ENCODE data around the gene PLEKHN1.

DNA sequence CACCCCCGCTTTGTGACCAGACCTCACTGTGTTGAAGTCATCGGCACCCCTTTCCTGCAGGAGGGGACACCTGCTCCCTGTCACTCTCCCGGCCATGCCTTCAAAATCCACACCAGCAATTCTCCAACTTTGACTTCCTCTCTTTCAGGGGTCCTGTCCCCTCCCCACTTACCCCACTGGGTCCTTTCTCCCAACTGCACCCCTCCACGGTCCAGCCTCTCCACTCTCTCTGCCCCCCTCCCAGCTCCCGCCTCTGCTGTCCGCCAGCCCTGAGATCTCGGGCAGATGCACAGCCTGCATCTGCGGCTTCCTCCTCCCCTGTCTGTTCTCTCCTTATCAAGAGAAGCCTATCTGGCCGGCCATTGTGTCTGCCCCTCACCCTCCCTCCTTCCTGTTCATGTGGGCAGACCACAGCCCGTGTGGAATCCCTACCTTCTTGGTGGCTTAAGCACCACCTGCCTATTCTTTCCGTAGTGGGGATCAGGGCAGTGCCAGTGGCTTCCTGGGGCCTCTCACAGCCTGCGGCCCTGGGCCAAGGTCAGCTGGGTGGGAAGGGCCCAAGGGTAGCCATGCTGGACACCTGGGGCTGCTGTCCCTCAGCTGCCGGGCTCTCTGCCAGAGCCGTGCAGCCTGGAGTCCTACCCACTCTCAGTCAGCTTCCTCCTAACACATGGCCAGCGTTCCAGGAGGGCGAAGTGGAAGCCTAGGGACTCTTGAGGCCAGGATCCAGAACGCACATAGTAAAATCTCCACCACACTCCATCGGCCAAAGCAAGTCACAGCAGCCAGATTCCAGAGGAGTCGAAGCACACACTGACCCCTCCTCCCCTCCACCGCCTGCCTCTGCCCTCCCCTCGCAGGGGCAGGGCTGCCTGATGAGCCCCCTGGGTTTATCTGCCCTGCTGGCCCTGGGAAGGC, 38.8 kb downstream of the PLEKHN1 start:
- no peak for TF ChIP-seq SUZ12 (IDR thresholded peaks at IDR 0.05; ENCODE audit: extremely low read depth, insufficient read depth, insufficient read length)
- no peak for TF ChIP-seq ZNF274 (IDR thresholded peaks at IDR 0.05; ENCODE audit: low read depth, low read length)
- TF ChIP-seq YY1 (IDR thresholded peaks at IDR 0.05; ENCODE audit: insufficient read depth, insufficient read length): no peak

All from NT2/D1 (cell line).